PC-3 (cell line): ENCODE results near the gene GPR21. TPM values are rescaled to one million over a fixed set of nuclear protein-coding genes. Genes with fewer than 3 reads are reported as not detected.

ENCODE experiments used
- ATAC-seq: fragments of 200-7000 bp; cut with Tn5 transposase; 2 replicates; pipeline ENCODE4 v1.9.1; 2020; ENCODE audit warnings: mild to moderate bottlenecking, moderate library complexity
- BruUV-seq: library from RNA; stranded (reverse); fragments of 400-500 nt; replicated peaks from 2 replicates; lab custom pipeline; 2021; lab: Mats Ljungman, UMichigan
- CTCF ChIA-PET: fragments of 300-600 bp; sonication (Branson Sonifier 250); formaldehyde crosslinking; loops from one replicate; lab custom pipeline; 2022; ENCODE audit warnings: antibody characterized with exemption; lab: Charles Lee
- POLR2A ChIA-PET: fragments of 300-600 bp; sonication (Branson Sonifier 250); formaldehyde crosslinking; loops from one replicate; lab custom pipeline; 2022; ENCODE audit warnings: antibody characterized with exemption; ENCODE audit not compliant: unreplicated experiment; lab: Charles Lee
- DNase-seq: peaks from one replicate; pipeline ENCODE4 v3.0.0-alpha.2; 2015
- H2AFZ ChIP-seq: fragments of 300-600 bp; sonication (generic); 2 replicates; pipeline ENCODE4 v1.6.0; 2016; ENCODE audit warnings: antibody characterized with exemption, low read length
- H3F3A ChIP-seq: fragments of 300-600 bp; sonication (generic); one replicate; pipeline ENCODE4 v1.6.0; 2017; ENCODE audit warnings: antibody characterized with exemption, low read length, control low read depth, mild to moderate bottlenecking; ENCODE audit not compliant: unreplicated experiment
- H3K27ac ChIP-seq: fragments of 300-600 bp; sonication (generic); 2 replicates; pipeline ENCODE4 v1.5.1; 2016; ENCODE audit warnings: mild to moderate bottlenecking, low read length
- H3K27me3 ChIP-seq: fragments of 300-600 bp; sonication (generic); 2 replicates; pipeline ENCODE4 v1.6.1; 2016; ENCODE audit warnings: low read length, mixed read lengths
- H3K36me3 ChIP-seq: fragments of 300-600 bp; sonication (generic); 2 replicates; pipeline ENCODE4 v1.6.1; 2016; ENCODE audit warnings: low read depth, mixed run types, low read length, mixed read lengths
- H3K4me1 ChIP-seq: fragments of 300-600 bp; sonication (generic); 2 replicates; pipeline ENCODE4 v1.5.1; 2016; ENCODE audit warnings: low read length; ENCODE audit not compliant: insufficient read depth
- H3K4me2 ChIP-seq: fragments of 300-600 bp; sonication (generic); 2 replicates; pipeline ENCODE4 v1.6.0; 2016; ENCODE audit warnings: low read length
- H3K4me3 ChIP-seq: fragments of 300-600 bp; sonication (generic); 2 replicates; pipeline ENCODE4 v1.5.1; 2016; ENCODE audit warnings: mild to moderate bottlenecking, low read length, mixed read lengths
- H3K79me2 ChIP-seq: fragments of 300-600 bp; sonication (generic); 2 replicates; pipeline ENCODE4 v1.6.1; 2017; ENCODE audit warnings: low read length, mixed read lengths
- H3K9ac ChIP-seq: fragments of 300-600 bp; sonication (generic); 2 replicates; pipeline ENCODE4 v1.6.0; 2016; ENCODE audit warnings: mild to moderate bottlenecking, low read length
- H3K9me2 ChIP-seq: fragments of 300-600 bp; sonication (generic); replicated peaks from 2 replicates; pipeline ENCODE4 v1.6.1; 2016; ENCODE audit warnings: mixed run types, low read length, mixed read lengths
- H3K9me3 ChIP-seq: fragments of 300-600 bp; sonication (generic); 2 replicates; pipeline ENCODE4 v1.6.1; 2016; ENCODE audit warnings: low read length, mixed read lengths
- H4K20me1 ChIP-seq: fragments of 300-600 bp; sonication (generic); 2 replicates; pipeline ENCODE4 v1.6.1; 2016; ENCODE audit warnings: low read length, mixed read lengths
- EZH2 ChIP-seq: fragments of 300-600 bp; sonication (generic); IDR thresholded peaks from one replicate; pipeline ENCODE4 v1.6.1; 2017; ENCODE audit warnings: antibody characterized with exemption, mild to moderate bottlenecking, low read length; ENCODE audit not compliant: unreplicated experiment
- EZH2phosphoT487 ChIP-seq: fragments of 300-600 bp; sonication (generic); IDR thresholded peaks from 2 replicates; pipeline ENCODE4 v1.6.1; 2018; ENCODE audit warnings: mild to moderate bottlenecking, antibody characterized with exemption, low read length, borderline replicate concordance
- intact Hi-C: fragments of 100-400 bp; cut with micrococcal nuclease; formaldehyde crosslinking; loops from 2 replicates; pipeline ENCODE4 v1.9.0; 2023
- total RNA-seq: library from RNA; depleted of rRNA; stranded (reverse); fragments of >200 nt; gene quantifications from 2 replicates; pipeline ENCODE4 v1.2.3, GENCODE V29; 2014
- TF ChIP-seq, protein P1 (sequence below): fragments of 300-600 bp; sonication (generic); conservative IDR thresholded peaks from 2 replicates; pipeline ENCODE4 v1.5.1; 2017; ENCODE audit warnings: antibody characterized with exemption, low read depth, mild to moderate bottlenecking, low read length

Gene GPR21
- total RNA-seq, 1 experiment from 2014 or later = 0.15 TPM

DNA sequence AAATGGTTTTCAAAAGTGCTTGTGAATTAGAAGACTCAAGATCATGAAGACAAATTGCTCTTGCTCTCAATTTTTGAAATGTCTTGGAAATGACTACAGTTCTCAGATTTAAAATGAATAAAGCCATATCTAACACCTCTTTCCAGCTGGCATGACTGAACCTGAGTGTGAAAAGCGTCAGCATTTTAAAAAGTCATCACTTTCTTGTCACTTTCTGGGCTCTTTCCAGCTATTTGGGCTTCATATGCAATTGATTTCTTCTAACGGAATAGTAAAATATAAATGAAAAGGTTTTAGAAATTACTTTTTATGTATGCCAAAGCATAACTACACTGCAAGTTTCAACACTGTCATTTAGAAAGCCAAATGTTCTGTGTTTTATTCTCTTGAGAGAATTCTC, 2.3 kb downstream of the GPR21 start:
- no peaks in the 10 kb centered on the region for H3K79me2 ChIP-seq
- DNase-seq (no peak), ATAC-seq (no peak)
- no peak overlapping the region for H2AFZ ChIP-seq
- H3K4me1 ChIP-seq = no peaks in the 10 kb centered on the region
- H3K9me2 ChIP-seq = no peaks in the 10 kb centered on the region
- no peaks in the 10 kb centered on the region for H3K9me3 ChIP-seq
- no peaks in the 10 kb centered on the region for H4K20me1 ChIP-seq
- H3K4me3 ChIP-seq = no peak overlapping the region
- ChIA-PET CTCF (no interaction called here), POLR2A (no interaction called here)
- no peak overlapping the region for H3K4me2 ChIP-seq
- H3K27me3 ChIP-seq = no peaks in the 10 kb centered on the region
- H3F3A ChIP-seq = no peaks in the 10 kb centered on the region
- TF ChIP-seq EZH2phosphoT487 (no peak), EZH2 (no peak)
- TF ChIP-seq, protein P1, sequence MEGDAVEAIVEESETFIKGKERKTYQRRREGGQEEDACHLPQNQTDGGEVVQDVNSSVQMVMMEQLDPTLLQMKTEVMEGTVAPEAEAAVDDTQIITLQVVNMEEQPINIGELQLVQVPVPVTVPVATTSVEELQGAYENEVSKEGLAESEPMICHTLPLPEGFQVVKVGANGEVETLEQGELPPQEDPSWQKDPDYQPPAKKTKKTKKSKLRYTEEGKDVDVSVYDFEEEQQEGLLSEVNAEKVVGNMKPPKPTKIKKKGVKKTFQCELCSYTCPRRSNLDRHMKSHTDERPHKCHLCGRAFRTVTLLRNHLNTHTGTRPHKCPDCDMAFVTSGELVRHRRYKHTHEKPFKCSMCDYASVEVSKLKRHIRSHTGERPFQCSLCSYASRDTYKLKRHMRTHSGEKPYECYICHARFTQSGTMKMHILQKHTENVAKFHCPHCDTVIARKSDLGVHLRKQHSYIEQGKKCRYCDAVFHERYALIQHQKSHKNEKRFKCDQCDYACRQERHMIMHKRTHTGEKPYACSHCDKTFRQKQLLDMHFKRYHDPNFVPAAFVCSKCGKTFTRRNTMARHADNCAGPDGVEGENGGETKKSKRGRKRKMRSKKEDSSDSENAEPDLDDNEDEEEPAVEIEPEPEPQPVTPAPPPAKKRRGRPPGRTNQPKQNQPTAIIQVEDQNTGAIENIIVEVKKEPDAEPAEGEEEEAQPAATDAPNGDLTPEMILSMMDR = no peak
- no peak overlapping the region for H3K27ac ChIP-seq
- intact Hi-C loops = no loop called here
- H3K36me3 ChIP-seq = no peaks in the 10 kb centered on the region; the same call in 1 of the 2 replicates
- H3K9ac ChIP-seq = no peak overlapping the region
- BruUV-seq = no TSS peak

DNA sequence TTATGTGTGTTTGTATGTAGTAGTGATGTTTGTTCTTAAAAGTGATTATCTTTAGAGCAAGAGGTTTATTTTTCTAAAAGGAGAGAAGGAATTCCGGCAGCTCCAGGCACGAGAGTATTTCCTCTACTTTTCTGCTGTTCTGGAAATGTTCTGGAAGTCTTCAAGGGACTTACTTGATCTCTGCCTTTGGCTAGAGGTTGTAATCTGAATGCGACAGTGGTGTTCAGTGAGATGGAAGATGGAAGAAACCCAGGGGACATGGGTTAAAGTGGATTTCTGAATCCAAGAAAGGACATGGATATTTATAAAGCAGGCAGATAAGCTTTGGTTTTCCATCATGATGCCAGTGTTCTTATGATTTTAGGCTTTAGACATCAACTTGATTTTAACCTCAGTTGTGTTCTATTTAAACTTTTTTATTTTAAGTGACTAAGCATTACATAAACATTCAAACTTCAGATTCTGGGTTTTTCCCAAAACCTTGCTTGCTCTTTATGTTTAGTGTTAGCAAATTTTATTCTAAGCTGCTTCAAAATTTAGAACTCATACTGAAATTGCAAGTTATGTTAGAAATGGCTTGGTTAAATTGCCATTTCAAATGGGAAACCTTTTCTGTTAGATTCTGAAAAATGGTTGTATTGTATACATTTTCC, 3.6 kb downstream of the GPR21 start:
- Histone ChIP-seq H3K27me3 (no peaks in the 10 kb centered on the region), H3K4me1 (no peaks in the 10 kb centered on the region), H2AFZ (no peak overlapping the region), H3K36me3 (no peaks in the 10 kb centered on the region; the same call in none of the 2 replicates), H4K20me1 (no peaks in the 10 kb centered on the region), H3K4me2 (no peak overlapping the region), H3K9ac (no peak overlapping the region), H3K27ac (no peak overlapping the region), H3K79me2 (no peaks in the 10 kb centered on the region), H3F3A (no peaks in the 10 kb centered on the region), H3K9me2 (no peaks in the 10 kb centered on the region), H3K4me3 (no peak overlapping the region), H3K9me3 (no peaks in the 10 kb centered on the region)
- no peak for DNase-seq
- no TSS peak for BruUV-seq
- TF ChIP-seq, protein P1 = no peak
- TF ChIP-seq EZH2phosphoT487 (no peak), EZH2 (no peak)
- POLR2A ChIA-PET = no interaction called here
- CTCF ChIA-PET = no interaction called here
- no peak for ATAC-seq
- intact Hi-C loops = no loop called here

DNA sequence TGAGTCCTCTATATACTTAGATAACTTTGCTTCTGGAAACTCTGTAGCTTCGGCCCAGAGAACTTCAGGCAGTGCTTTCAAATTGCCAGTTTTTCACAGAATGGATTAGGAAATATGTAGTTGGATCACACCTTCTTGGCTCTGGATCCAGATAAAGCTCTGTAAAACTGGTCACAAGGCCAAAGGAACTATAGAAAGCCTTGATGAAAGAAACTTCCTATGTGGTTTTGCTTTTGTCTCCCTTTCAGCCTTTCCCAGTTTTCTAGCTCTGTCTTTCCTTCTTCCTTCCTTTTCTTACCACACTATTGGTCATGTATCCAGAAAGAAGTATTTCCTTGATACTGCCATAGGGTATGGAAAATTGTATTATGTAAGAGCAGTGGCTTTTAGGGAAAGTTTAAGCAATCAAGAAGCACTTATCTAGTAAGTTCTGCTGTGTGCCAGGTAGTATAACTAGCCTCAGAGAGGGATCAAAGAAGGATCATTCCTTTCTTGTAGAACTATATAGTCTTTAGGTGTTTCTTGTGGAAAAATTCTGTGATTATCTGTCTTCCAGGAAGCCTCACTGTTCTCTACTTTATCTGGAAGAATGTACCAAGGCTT, 6.3 kb downstream of the GPR21 start:
- Histone ChIP-seq H2AFZ (no peak overlapping the region), H3K27me3 (no peaks in the 10 kb centered on the region), H3K4me3 (no peak overlapping the region), H3K79me2 (no peaks in the 10 kb centered on the region), H3K9me2 (no peaks in the 10 kb centered on the region), H3K9ac (no peak overlapping the region), H3F3A (no peaks in the 10 kb centered on the region), H3K36me3 (no peaks in the 10 kb centered on the region; the same call in 1 of the 2 replicates), H3K27ac (no peak overlapping the region), H3K4me1 (no peaks in the 10 kb centered on the region), H4K20me1 (no peaks in the 10 kb centered on the region), H3K9me3 (no peaks in the 10 kb centered on the region), H3K4me2 (no peak overlapping the region)
- POLR2A ChIA-PET = no interaction called here
- CTCF ChIA-PET = no interaction called here
- intact Hi-C loops = no loop called here
- no peak for ATAC-seq
- no TSS peak for BruUV-seq
- DNase-seq = no peak
- TF ChIP-seq EZH2 = no peak
- TF ChIP-seq EZH2phosphoT487 = no peak
- TF ChIP-seq, protein P1 = no peak
